ENCODE data around the gene SBF2.

The SBF2 gene

GRCh38 chr11:9862981-9863380 lies 431.0 kb downstream of the SBF2 start:
- POLR2A ChIA-PET = no interaction called here
- no peak for DNase-seq (ENCODE audit: extremely low spot score)

DNA sequence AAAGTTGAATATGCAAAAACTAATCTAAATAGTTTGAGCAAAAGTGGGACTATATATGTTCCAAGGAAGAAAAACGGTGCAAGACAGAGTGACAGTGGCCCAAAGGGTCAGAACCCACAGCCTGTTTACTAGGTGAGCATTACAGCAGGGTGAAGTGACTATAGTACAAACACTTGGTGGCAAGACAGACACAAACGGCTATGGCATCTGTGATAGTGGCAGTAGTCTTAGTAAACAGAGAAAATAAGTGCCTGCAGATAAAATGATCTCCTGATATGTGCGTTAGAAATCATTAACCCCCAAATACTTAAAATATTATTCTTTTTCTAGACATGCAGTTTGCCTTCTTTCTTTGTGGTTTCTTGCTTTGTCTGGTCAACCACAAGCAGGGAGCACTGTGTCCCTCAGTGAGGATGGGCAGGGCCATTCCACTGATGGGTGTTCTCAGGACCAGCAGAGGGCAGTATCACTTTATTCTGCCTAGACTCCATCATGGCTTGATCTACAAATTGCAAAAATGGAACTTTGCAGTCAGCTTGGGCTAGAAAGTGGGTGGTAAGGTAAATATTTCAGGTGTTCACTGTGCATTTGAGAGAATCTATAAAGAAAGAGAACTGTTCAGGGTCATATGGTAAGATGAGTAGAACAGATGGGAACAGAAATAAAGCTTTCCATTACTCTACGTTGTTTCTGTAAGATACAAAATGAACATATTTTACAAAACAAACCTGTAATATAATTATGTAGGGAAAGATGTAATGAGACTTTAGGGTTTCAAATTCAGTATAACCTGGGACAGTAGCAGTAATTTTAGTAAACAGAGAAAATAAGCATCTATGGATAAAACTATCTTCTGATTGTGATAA lies 431.9 kb downstream of the SBF2 start:
- ChIA-PET CTCF (interaction anchor here (0.6 to 3.4 kb wide), 14 partner anchors 9 to 504 kb away, joined by 3 to 13 read pairs (median 4); no protein-coding TSS in a partner anchor), POLR2A (no interaction called here)
- peak; percentile 65 for DNase-seq (ENCODE audit: extremely low spot score)
- TF ChIP-seq, protein P1, sequence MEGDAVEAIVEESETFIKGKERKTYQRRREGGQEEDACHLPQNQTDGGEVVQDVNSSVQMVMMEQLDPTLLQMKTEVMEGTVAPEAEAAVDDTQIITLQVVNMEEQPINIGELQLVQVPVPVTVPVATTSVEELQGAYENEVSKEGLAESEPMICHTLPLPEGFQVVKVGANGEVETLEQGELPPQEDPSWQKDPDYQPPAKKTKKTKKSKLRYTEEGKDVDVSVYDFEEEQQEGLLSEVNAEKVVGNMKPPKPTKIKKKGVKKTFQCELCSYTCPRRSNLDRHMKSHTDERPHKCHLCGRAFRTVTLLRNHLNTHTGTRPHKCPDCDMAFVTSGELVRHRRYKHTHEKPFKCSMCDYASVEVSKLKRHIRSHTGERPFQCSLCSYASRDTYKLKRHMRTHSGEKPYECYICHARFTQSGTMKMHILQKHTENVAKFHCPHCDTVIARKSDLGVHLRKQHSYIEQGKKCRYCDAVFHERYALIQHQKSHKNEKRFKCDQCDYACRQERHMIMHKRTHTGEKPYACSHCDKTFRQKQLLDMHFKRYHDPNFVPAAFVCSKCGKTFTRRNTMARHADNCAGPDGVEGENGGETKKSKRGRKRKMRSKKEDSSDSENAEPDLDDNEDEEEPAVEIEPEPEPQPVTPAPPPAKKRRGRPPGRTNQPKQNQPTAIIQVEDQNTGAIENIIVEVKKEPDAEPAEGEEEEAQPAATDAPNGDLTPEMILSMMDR (IDR thresholded peaks at IDR 0.05; ENCODE audit: control extremely low read depth, extremely low read depth, low read depth, missing control alignments) = peak; percentile 86

More at GRCh38 chr11:9862981-9863380, 431.0 kb downstream of the SBF2 start:
- CTCF ChIA-PET = interaction anchor here (0.7 to 3.4 kb wide), 13 partner anchors 8 to 462 kb away, joined by 3 to 13 read pairs (median 4); no protein-coding TSS in a partner anchor
- TF ChIP-seq, protein P1 (IDR thresholded peaks at IDR 0.05; ENCODE audit: control extremely low read depth, extremely low read depth, low read depth, missing control alignments) = no peak

DNA sequence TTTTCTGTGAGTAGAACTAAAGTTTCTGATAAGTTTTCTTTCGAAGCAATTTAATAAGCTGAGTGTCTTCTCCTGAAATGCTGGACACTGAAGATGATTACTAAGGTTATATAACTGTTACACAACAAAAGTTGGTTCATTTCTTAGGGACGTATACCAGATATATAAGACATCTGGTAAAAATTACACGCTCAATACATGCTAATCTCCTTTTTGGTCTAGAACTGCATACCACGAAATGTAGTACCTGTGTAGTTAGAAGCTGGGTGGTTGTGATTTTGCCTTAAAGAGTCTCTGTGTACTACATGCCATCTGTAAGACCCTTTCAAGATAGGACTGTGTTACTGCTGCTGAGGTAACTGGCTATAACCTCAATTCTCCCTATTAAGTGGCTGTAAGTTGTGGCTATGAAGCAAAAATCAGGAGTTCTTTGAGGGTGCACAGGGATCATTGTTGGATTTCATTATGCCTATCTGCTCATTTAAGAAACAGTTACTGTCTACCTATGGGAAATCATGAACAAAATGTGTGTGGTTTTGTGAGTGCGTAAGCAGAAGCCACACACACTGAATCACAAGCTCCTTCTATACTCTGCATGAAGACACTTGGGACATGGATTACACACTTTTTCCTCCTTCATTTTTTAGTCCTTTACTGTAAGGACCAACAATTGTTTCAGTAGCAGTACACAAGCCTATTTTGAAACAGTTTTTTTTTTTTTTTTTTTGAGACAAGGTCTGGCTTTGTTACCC lies 434.3 kb downstream of the SBF2 start:
- TF ChIP-seq, protein P1 (IDR thresholded peaks at IDR 0.05; ENCODE audit: control extremely low read depth, extremely low read depth, low read depth, missing control alignments) = no peak
- DNase-seq (ENCODE audit: extremely low spot score) = no peak
- POLR2A ChIA-PET = no interaction called here
- CTCF ChIA-PET = interaction anchor here (1.2 to 3.4 kb wide), 4 partner anchors 34 to 449 kb away, joined by 3 to 13 read pairs (median 4); no protein-coding TSS in a partner anchor

DNA sequence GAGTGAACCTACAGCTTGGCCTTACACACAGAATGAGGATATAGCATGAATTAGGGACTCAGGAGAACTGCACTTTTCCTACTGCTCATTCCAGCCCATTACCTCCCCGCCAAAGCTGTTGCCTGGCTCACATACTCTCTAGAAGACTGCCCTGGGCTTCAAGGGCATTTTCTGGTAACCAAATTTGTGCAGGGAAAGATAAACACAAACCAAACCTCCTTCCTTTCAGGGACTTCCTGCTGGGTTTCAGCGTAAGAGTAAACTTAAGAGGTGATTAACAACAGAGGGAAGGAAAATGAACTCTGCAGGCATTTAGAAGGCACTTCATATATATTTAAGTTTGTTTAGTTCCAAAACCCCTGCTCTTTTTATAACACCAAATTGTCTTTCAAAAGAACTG lies 435.2 kb downstream of the SBF2 start:
- TF ChIP-seq, protein P1 (IDR thresholded peaks at IDR 0.05; ENCODE audit: control extremely low read depth, extremely low read depth, low read depth, missing control alignments) = no peak
- CTCF ChIA-PET = interaction anchor here (1.5 to 1.6 kb wide), 2 partner anchors 113 to 450 kb away, joined by 3 to 5 read pairs; no protein-coding TSS in a partner anchor
- POLR2A ChIA-PET = no interaction called here
- no peak for DNase-seq (ENCODE audit: extremely low spot score)

- CTCF ChIA-PET = interaction anchor here (1.5 to 1.6 kb wide), 2 partner anchors 114 to 450 kb away, joined by 3 to 5 read pairs; no protein-coding TSS in a partner anchor
- POLR2A ChIA-PET = no interaction called here
- TF ChIP-seq, protein P1 (IDR thresholded peaks at IDR 0.05; ENCODE audit: control extremely low read depth, extremely low read depth, low read depth, missing control alignments) = no peak
- DNase-seq (ENCODE audit: extremely low spot score) = no peak
Observed at GRCh38 chr11:9858218-9858617, 435.8 kb downstream of the SBF2 start.

GRCh38 chr11:9855579-9856287 lies 438.3 kb downstream of the SBF2 start:
- POLR2A ChIA-PET = no interaction called here
- CTCF ChIA-PET = no interaction called here
- DNase-seq (ENCODE audit: extremely low spot score) = no peak
- TF ChIP-seq, protein P1 (IDR thresholded peaks at IDR 0.05; ENCODE audit: control extremely low read depth, extremely low read depth, low read depth, missing control alignments) = no peak

Data from GM10248 (cell line).